AG09319 (cell line): Measurements from ENCODE around the gene USH1G.
A peak's percentile ranks its signal among the peaks of the same experiment; 100 is the strongest.

Experiments
- DNase-seq: peaks from one replicate; pipeline ENCODE4 v3.0.0-alpha.2; 2010; ENCODE audit warnings: low read depth; ENCODE audit errors: extremely low read depth
- CTCF ChIP-seq: IDR thresholded peaks from 2 replicates; pipeline ENCODE4 v1.5.1; 2011; ENCODE audit warnings: low read depth, mild to moderate bottlenecking, inconsistent platforms, low read length, moderate library complexity

USH1G gene

GRCh38 chr17:74959826-74960515 lies 36.9 kb upstream of the USH1G start:
- no peak for TF ChIP-seq CTCF
- no peak for DNase-seq

- DNase-seq, result no peak
- TF ChIP-seq CTCF, result peak; percentile 92
Measured at GRCh38 chr17:74957935-74958740, 35.1 kb upstream of the USH1G start.

DNA sequence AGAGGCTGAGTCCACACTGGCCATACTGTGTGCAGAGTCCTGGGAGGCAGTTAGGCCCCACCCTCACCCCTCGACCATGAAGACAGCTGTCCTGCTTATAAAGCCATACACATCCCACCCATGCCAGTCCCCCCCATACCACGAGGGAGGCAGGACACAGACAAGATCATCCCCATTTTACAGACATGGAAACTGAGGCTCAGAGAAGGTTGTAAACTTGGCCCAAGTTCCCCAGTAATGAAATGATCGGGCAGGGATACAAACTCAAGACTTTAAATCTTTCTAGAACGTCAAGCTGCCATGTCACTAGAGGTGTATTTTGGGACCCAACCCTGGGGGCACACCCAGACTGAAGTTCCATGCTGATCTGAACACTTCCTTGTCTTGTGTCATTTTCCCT lies 33.0 kb upstream of the USH1G start:
- no peak for DNase-seq
- no peak for TF ChIP-seq CTCF

GRCh38 chr17:74954665-74955421 lies 31.8 kb upstream of the USH1G start:
- DNase-seq, result no peak

GRCh38 chr17:74954115-74954514 lies 31.1 kb upstream of the USH1G start:
- no peak for TF ChIP-seq CTCF
- no peak for DNase-seq

More at GRCh38 chr17:74954665-74955421, 31.8 kb upstream of the USH1G start:
- TF ChIP-seq CTCF, result no peak

DNA sequence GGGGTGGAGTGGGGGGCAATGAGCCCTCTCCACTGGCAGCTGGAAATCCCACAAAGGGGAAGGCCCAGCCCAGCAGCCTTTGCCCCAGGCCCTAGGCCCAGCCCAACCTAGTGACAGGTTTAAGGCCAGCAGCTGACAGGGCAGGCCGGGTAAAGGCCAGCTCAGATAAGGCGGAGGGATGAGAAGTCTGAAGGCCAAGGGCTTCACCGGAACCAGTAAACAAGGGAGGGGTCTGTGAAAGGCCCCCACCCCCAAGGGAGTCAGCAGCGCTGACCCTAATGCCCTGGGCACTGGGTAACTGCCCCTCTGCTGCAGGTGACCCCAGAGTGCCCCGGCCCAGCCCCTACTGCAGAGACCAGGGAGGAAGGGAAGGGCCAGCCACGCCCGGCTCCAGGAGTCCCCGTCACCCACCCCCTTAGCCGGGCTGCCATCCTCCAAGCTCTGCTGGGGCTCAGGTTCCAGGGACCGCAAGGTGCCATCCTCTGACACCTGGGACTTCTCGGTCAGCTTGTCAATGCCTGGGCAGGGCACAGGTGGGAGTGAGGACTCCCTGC lies 30.2 kb upstream of the USH1G start:
- TF ChIP-seq CTCF, result no peak
- no peak for DNase-seq
